ENCODE results near the gene MEST. TPM values are rescaled to one million over a fixed set of nuclear protein-coding genes. Genes with fewer than 3 reads are reported as not detected.
"Not testable (repeated sequence)": the region's sequence is repeated elsewhere in the genome, so short reads cannot be mapped to it uniquely, and the experiment has no call there.

The MEST gene
- total RNA-seq, 1 donor from 2014 or later = 129 TPM

GRCh38 chr7:130483031-130483430 is 8.9 kb upstream of the MEST start:
- DNase-seq (ENCODE audit: low read depth) = no peak

DNA sequence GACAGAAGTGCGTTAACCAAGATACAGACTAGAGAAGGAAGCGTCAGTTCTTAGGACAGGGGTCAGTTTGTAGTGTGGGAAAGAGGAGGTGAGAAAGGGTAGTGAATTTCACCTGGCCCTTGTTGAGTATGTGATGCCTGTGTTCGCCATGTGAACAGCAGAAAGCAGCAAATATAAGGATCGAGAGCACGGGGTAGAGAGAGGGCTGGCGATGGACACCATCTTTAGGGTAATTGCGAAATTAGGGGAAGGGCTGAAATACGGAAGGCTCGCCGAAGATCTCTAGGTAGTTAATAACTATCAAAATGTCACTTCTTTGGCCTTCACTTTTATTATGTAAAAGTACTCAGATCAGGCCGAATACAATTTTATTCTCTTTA is 6.2 kb upstream of the MEST start:
- no peak for DNase-seq (ENCODE audit: low read depth)

- no peak for DNase-seq (ENCODE audit: low read depth)
These were observed 5.6 kb upstream of the MEST start for GRCh38 chr7:130486114-130486953.

- DNase-seq (ENCODE audit: low read depth) = no peak
These were observed 4.9 kb upstream of the MEST start for GRCh38 chr7:130486954-130487436.

DNA sequence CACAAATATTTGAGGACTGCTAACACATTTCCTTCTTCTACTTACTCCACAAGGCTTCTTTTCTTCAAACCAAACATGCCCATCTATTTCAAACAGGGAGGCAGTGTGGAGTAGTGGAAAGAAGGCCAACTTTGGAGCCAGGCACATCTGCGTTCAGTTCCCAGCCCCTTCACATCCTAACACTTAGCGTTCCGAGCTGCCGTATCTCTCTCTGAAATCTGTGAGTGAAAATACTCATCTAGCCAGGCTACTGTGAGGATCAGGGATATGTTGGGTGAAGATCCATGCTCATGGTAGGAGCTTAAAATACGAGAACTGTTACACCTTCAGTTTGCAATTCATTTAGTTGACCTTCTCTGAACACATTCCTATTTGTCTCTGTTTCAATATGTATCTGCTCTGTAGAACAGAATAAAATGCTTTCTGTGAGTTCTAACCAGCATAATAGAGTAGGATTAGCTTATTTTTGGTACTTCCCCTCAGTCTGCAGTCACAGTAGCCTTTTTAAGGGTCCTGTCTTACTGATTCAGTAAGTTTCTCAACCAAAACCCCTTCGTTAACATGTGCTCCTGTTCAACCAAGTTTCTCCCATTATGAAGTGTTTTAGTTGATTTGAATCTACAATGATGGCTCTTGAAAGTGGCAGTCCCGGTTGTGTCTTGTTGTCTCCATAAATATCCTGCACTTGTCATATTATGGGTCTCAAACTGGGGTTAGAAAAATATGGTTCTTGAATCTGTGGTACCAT is 3.3 kb upstream of the MEST start:
- no peak for DNase-seq (ENCODE audit: low read depth)

DNA sequence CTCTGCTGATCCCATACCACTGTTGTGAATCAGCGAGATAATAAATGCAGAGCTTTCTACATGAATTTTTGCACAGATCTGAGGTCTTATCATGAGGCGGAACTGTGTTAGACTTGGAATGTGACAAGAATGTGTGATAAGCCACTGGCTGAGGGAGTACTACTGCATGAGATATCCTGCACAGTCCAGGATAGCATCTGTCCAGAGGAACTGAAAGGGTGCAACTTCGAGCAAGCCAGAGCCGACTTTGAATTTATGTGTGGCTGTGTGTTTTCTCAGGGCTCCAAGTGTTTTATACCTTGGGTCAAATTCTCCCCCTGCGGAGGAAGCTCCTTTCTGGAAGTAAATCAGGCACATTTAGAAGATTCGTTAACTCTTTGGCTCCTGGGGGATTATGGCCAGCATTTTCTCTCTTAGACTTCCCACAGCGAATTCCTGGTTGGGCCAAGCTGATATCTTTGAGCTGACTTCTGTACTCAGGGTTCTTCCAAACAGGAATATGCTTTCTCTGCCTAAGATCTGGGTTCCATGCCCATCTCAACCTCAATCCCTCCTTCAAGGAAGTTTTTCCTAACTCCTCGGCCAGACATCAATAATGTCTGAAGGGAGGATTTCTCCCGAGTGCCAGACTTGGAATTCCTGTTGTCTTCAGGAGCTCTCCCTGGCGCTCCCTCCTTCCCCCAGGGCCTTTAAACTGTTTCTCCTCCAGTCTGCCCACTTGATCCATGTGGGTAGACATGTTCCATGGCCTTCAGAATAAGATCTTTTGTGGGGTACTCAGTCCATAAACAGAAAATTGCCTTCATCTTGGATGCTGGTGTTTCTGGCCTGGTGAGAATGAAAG is 2.5 kb upstream of the MEST start:
- peak; percentile 36 for DNase-seq (ENCODE audit: low read depth)

GRCh38 chr7:130490311-130490791 is 1.5 kb upstream of the MEST start:
- DNase-seq (ENCODE audit: low read depth) = no peak

GRCh38 chr7:130490888-130491804 is 739 bp upstream of the MEST start:
- peak; percentile 61 for DNase-seq (ENCODE audit: low read depth)

- peak; percentile 23 for DNase-seq (ENCODE audit: low read depth)
These were observed 814 bp downstream of the MEST start for GRCh38 chr7:130492523-130493274.

GRCh38 chr7:130493275-130493873 is 1.5 kb downstream of the MEST start:
- peak; percentile 48 for DNase-seq (ENCODE audit: low read depth)

DNA sequence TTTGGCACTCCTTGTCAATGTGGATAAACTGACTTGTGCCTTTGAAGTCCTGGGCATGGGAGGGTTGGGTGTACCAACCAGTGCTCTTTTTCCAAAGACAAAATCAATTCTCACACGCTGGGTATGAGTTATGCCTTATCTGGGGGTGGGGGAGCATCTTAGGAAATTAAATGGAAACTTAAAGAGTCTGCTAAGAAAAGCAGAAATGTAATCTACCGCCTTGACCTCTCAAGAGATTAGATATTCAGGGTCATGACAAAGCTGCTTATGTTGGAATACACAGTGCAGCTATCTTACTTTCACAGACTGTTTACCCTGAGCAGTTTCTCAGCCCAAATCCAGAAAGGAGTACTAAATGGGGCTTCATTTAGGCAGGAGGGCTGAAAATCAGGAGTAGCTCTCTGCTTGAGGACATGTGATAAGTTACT is 2.6 kb downstream of the MEST start:
- no peak for DNase-seq (ENCODE audit: low read depth)

DNA sequence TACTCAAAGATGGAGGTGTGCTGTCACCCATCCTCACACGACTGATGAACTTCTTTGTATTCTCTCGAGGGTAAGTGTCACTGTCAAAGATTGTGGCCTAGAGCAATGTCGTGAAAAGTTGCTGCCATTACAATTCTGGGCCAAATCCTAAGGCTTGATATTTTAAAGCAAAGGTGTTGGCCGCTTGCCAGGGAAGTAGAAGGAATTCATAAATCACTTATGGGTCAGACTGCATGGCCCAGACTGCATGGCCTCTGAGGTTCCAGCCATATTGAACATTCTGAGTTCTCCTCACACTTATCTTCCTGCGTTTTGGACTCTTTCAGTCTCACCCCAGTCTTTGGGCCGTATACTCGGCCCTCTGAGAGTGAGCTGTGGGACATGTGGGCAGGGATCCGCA is 8.6 kb downstream of the MEST start:
- DNase-seq (ENCODE audit: low read depth) = no peak

- DNase-seq (ENCODE audit: low read depth) = no peak
These were observed 9.0 kb downstream of the MEST start for GRCh38 chr7:130500910-130501309.

DNA sequence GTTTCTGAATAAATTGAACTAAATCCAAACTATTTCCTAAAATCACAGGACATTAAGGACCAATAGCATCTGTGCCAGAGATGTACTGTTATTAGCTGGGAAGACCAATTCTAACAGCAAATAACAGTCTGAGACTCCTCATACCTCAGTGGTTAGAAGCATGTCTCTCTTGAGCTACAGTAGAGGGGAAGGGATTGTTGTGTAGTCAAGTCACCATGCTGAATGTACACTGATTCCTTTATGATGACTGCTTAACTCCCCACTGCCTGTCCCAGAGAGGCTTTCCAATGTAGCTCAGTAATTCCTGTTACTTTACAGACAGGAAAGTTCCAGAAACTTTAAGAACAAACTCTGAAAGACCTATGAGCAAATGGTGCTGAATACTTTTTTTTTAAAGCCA is 13.9 kb downstream of the MEST start:
- no peak for DNase-seq (ENCODE audit: low read depth)

DNA sequence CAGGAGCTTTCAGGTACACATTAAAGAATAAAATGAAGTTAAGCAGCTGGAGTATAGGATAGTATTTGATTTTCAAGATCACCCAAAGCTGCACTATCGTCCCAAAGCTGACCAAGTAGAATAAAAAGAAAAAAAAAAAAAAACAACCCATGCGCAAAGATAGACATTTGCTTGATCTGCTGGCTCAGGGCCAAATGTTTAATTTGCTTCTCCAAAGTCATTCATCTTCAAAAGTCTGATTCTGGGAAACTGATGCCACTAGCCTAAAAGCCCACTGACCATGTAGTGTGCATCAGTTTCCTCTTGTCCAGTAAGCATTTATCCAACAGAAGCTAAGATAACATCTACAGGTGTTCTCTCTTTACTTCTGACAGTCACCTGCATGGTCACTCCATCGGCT is 14.5 kb downstream of the MEST start:
- no peak for DNase-seq (ENCODE audit: low read depth)

DNA sequence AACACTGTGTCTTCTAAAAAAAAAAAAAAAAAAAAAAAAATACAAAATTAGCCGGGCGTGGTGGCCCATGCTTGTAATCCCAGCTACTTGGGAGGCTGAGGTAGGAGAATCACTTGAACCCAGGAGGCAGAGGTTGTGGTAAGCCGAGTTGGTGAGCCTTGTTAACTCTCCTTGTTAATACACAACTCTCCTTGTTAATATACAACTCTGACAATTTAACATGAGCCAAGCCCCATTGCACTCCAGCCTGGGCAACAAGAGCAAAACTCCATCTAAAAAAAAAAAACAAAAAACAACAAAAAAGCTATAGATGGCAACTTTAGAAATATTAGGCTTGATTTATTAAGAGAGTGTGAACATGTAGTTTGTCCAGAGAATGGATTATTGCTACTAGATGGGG is 20.2 kb downstream of the MEST start:
- not testable (repeated sequence) for DNase-seq (ENCODE audit: low read depth)

GRCh38 chr7:130513447-130513846 is 21.6 kb downstream of the MEST start:
- no peak for DNase-seq (ENCODE audit: low read depth)

DNA sequence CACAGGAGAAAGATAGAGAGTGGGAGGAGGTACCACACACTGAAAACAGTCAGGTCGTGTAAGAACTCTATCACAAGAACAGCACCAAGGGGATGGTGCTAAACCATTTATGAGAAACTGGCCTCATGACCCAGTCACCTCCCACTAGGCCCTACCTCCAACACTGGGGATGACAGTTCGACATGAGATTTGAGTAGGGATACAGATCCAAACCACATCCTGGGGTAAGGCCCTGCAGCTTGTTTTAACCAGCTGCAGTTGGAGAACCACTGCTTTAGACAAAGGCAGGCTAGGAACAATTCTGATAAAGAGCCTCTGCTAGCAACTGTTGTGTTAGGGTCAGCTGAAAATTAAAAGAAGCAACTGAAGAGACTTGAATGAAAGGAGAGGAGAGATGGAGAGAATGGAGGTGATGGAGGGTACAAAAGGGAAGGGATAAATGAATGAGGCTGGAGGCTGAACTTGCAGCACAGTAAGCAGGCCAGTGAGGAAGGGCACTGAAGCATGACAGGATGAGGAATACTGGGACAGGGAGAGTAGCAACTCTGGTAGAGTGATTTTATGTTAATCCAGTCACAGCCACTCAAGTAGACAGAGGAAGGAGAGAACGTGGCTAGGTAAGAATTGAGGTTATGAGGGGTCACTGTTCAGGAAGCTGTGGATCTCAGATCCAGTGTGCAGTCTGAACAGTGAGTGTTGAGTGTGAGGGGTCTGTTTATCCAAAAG is 23.6 kb downstream of the MEST start:
- no peak for DNase-seq (ENCODE audit: low read depth)
